HUDEP-2 (cell line): ENCODE measurements around the gene MTA3.
"Not testable (repeated sequence)": the region's sequence is repeated elsewhere in the genome, so short reads cannot be mapped to it uniquely, and the experiment has no call there.

Experiments
- DNase-seq, 76 experiments: peaks; one replicate each; lab custom pipeline; 2025; ENCODE audit not compliant: unreplicated experiment in 76 of 76; lab: John Stamatoyannopoulos, UW

MTA3 gene

DNA sequence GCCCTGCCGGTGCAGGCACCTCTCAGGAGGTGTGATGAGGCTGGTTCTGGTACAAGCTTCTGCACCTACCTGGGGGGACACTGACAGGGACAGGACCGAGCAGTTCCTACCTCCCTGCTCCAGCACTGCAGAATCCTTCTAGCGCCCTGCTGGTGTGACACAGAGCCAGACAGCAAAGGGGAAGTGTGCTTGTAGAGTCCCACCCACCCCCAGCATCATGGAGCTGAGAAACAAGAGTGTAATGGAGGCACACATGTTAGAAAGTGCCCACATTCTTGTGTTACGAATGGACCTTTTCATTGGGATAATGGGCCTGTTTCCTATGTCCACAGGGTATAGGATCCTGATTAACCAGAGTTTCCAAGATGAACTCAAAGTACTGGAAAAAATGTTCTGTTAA, 157.2 kb downstream of the MTA3 start:
- DNase-seq = no peak

DNA sequence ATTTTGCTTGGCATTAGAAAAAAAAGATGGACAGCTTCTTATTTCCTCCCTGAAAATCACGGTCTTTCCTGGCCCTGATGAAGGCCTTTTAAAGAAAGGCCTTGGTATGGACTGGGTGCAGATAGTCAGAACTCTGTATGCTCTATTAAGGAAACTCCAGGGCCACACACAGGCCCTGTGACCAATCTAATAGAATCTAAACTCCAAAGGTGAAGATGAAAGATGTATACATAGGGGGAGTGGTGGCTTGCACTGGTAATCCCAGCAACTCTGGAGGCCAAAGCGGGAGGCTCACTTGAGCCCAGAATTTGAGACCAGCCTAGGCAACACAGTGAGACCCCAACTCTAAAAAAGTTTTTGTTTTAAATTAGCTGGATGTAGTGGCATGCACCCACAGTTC, 158.2 kb downstream of the MTA3 start:
- DNase-seq = no peak

DNA sequence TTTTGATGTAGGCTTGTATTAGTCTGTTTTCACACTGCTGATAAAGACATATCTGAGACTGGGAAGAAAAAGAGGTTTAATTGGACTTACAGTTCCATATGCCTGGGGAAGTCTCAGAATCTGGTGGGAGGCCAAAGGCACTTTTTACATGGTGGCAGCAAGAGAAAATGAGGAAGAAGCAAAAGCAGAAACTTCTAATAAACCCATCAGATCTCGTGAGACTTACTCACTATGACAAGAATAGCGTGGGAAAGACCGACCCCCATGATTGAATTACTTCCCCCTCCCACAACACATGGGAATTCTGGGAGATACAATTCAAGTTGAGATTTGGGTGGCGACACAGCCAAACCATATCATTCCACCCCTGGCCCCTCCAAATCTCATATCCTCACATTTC, 162.9 kb downstream of the MTA3 start:
- not testable (repeated sequence) for DNase-seq

DNA sequence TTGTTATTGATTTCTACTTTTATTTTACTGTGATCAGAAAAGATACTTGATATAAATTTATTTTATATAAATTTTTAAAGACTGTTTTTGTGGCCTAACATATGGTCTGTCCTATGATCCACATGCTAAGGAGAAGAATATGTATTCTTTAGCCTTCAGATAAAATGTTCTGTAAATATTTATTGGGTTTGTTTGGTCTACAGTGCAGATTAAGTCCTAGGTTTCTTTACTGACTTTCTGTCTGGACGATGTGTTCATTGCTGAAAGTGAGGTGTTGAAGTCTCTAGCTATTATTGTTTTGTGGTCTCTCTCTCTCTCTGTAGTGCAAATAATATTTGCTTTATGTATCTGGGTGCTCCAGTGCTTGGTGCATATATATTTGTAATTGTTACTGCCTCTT, 165.4 kb downstream of the MTA3 start:
- DNase-seq = no peak

DNA sequence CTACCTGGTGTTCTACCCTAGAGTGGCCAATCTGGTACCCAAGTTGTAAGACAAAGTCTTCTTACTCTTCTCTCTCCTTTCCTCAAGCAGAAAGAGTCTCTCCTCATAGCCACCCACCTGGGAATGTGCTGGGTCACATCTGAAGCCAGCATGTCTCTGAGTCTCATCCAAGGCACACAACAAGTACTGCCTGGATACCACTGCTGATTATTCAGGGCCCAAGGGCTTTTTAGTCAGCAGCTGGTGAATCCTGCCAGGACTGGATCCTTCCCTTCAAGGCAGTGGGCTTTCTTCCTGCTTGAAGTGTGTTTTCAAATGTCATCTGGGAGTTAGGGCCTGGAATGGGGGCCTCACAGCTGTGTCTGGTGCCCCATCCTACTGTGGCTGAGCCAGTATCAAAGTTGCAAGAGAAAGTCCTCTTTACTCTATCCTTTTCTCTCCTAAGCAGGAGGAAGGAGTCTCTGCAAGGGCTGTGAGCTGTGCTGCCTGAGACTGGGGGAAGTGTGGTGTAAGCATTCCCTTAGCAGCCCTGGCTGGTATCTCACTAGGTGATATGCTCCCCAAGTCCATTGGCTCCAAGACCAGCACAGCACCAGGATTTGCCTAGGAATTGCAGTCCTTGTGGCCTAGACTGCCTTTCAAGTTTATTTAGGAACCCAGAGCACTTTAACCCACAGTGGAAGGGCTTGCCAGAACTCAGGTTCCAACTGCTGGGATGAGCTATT, 168.3 kb downstream of the MTA3 start:
- no peak for DNase-seq

DNA sequence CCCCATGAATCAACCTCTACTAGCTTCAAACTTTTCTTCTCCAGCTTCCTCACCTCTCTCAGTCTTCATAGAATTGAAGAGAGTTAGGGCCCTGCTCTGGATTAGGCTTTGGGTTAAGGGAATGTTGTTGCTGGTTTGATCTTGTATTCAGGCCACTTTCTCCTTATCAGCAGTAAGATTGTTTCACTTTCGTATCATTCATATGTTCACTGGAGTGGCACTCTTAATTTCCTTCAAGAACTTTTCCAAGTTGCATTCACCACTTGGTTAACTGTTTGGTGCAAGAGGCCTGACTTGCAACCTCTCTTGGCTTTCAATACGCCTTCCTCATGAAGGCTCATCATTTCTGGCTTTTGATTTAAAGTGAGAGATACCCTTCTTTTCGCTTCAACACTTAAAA, 172.7 kb downstream of the MTA3 start:
- DNase-seq = no peak

DNA sequence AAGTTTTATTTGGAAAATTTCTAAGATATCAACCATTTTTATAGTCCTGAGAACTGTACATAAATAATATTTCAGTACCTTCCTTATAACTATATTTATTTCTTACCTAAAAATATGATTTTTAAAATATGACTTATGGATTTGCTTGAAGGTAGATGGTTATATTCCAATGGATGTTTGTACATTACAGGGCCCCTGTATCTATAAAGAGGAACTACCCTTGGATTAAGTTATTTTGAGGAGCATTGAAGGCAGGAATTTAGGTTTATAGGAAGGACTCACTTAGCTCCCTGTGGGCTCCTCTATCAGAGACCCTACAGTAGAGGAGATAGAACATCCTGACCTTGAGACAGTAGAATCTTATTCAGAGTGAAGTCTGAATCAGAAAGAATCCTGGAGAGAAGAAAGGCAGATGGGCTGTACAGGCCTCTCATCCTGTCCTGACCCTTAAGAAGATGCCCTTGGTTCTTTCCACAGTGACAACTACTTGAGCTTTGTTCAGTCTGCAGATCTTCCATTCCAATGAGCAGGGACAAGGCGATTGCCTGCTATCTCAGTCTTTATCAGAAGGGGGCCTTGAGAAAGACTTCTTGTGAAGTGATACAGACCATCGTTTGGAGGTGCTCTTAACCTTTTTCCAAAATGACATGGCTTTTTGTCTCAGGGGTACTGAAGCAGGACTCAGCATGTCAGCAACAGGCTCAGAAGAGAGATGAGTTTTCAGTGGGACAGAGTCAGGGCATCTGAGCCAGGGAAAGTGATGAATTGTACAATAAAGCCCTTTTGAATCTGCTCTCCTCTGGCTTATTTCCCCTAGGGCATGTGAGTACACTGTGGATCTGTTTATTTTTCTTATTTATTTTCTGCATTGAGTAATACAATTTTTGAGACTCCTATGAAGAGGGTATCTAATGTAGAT, 174.6 kb downstream of the MTA3 start:
- DNase-seq = no peak

DNA sequence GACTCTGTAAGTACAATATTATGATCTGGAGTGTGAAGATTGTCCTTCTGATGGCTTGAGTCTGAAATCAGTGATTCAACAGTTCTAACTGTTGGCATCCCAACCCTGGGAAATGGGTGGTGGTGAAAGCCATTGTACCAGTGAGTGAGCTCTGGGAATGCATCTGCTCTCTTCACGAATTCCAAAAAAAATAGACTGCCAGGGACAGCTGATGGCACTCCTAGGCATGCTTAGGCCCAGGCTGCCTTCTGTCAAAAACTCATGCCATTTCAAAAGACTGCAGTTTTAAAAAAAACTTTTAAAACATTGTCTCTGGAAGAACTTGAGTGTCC, 175.2 kb downstream of the MTA3 start:
- DNase-seq = no peak

DNA sequence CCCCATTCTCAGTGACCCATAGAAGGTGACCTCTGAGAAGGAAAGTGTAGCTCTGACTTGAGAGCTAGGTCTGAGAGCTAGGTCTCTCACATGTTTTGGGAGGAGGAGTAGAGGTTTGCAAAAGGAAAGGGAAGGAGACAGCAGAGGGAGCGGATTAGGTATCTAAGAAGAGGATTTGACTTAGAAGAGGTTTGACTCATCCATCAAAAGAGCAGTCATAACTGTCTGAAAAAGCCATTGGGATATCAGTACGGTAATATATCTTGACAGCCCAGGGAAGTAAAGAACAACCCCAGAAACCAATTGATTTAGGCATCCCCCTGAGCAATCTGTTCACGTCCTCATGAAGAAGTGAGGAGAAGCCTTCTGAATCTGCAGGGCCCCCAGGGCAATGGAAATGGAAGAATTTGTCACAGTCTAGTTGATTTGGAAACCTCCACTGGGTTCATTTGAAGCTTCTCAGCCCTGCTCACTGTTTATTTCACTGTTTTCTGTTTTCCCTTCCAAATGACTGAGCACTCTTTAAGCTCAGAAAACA, 176.2 kb downstream of the MTA3 start:
- DNase-seq = no peak

DNA sequence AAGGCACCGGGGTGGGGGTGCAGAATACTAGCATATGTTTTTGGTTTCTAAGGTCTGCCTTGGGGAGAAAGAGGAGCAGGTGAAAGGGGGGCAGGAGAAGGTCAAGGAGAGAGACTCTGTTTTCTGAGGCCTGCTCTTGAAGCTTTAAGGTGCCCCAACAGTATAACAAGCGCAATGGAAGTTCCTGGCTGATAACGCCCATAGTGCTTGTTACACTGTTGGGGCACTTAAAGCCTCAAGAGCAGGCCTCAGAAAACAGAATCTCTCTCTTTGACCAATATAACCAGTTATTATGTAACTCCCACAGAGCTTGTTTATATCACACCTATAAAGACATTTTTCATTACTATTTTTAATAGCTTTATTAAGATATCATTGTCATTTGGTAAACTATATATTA, 179.0 kb downstream of the MTA3 start:
- DNase-seq = no peak

DNA sequence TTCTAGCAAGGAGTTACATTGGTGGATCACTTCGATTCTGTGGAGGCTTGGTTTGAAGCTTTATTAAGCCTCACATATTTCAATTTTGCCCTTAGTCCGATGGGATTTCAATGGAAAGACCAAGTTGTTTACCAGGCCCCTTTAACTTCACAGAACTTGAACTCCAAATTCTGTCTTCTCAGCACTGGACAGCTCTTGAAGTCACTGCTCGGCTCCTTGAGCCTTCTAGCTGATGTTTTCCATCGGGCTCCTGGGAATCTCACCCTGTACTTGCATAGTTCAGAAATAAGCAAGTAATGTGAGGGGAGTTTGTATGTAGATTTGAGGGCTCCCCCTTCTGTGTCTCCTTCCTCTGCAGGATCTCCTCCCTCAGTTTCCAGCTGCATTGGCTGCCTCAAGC, 180.4 kb downstream of the MTA3 start:
- no peak for DNase-seq

DNA sequence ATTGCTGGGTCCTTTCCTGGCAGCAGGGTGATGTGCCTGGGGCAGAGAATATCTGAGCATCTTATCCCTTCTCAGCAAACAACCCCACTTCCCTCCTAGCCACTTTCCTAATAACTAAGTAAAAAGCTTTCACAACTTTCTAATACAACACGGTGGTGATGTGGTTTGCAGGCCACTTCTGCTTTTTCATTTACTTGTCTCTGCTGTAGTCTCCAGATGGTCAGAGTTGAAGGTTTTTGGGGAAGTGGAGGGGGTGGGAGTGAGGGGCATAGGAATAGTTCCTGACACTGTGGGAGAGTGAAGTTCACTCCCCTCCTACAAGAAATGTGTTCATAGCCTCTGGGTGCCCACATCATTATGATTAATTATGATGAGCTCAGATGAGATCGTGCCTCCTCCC, 183.9 kb downstream of the MTA3 start:
- no peak for DNase-seq

DNA sequence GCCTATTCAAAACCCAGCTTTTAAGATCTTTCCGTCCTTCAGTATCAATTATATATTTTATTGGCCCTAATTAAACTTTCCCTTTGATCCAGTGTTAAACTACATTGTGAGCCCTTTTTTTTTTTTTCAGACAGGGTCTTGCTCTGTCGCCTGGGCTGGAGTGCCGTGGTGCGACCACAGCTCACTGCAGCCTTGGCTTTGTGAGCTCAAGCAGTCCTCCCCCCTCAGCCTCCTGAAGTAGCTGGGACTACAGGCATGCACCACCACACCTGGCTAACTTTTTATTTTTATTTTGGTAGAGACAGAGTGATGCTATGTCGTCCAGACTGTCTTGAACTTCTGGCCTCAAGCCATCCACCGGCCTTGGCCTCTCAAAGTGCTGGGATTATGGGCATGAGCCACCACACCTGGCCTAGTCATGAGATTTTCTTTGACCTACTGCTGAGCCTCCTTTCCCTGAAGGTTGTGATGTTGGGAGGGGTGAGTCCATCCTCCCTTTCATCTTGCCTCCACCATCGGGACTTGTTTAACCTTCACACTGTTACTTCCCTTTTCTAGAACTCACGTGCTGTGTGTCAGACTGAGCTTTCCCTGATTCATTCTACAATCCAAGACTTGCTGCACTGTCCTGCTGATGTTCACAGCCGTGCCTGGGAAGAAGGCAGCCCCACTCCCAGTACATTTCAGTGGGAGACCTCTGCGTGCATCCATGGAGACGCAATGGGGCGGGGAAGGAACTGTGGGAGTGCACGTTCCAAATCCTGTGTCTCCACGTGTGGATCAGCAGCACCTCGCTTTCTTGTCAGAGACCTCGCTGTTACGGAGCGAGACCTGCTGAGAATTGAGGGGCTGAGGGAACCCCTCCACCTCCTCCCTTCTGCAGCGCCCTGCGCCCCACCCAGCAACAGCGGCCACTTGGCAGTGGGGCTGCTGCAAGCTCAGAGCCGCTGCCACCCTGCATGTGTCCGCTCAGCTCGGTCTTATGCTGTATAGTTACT, 184.7 kb downstream of the MTA3 start:
- no peak for DNase-seq

DNA sequence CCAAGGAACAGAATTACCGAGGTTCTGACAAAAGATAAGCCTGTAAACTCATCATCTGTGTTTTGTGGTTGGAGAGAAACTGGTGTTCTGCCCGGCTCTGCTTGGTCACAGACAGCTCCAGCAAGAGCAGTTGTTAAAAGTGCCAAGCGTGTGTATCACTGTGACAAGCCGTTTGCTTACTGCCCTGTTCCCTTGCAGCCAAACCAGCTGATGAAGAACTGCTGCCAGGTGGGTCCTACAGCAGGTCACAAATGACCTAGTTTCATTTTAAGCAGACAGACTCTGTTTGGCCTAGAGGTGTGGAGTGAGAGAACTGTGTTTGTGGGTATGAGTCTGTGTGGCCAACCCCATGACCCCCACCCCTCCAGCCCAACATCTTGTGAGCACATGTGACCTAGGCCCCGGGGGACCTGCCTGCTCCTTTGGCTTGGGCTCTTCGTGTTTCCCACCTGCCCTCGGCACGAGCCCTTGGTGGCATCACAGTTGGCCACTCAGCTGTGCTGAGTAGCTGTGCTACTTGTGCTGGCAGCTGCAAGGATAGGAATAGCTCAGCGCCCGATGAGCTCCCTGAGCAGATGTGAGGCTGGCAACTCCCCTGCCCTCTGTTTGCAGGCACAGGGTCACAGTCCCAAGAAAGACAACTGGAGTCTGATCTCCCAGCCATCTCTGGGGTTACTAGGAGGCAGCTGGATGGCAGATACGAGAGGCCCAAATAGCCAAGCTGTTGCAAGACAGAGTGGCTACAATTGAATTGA, 185.8 kb downstream of the MTA3 start:
- no peak for DNase-seq

DNA sequence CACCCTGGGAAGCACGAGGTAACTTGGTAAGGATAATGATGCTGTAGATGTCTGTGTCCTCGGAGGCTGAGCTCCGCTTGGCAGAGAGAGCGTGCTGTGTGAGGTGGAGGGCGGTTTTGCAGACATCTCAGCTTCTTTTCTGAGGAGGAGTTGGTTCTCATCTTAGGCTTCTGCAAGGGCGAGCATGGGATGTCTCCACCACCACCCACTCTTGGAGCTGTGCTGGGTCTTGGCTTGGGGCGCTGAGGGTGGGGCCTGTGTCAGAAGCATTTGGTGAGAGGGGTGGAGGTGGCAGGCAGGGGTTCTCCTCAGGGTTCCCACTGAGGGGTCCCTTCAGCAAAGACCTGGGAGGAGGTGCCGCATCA, 186.3 kb downstream of the MTA3 start:
- no peak for DNase-seq

DNA sequence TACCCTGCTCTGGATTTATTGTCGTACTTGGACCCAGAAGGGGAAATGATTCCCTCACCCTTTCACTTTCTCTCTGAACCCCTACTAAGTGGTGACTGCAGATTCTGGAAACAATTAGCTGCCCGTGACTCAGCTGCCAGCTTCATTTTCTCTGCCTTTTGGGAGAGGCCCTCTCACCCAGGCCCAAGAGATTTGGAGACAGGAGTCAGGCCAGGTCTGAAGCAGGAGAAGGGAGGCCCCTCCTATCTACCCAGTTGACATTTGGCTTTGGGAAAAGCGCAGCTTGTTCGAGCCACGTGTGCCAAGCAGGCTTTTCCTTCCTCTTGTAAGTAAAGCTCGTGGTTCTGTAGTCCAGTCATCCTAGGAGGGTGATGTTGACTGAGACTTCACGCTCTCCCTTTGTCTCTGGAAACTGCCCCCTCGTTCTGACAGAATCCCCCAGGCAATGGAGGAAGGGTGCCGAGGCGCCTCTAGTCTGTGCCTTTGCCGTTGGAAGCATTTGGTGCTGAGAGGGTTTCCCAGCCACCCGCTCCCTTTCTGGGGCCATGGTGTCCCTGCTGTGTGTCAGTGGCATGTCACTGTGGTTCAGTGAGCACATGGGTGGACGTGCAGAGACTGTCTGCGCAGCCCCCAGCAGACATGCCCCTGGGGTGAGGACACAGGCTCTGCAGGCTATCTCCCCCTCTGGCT, 186.9 kb downstream of the MTA3 start:
- no peak for DNase-seq

DNA sequence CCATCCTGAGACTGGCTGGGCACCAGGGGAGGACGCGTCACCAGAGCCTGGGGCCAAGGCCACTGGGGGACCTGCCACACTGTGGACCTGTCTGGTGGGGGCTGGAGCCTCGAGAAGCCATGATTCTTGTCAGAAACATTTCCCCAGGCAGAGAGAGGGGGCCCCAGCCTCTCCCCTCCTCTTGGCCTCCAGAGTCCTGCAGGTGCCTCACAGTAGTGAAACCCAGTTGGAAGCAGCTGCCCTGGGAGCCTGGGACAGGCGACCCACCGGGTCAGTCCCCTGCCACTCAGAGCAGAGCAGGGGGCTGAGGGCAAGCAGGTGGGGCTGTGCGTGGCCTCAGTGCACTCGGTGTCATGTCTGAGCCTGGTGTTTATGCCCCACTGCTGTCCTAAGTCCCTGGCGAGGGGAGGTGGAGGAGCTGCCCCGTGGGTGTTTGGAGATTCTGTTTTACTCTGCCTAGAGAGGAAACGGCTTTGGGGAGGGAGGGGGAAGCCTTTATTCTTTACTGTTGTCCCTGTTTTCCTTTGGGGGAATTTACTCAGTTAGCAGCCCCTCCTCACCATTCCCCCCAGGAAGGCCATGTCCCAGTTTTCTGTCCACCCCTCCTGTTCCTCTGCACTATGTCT, 187.8 kb downstream of the MTA3 start:
- no peak for DNase-seq

DNA sequence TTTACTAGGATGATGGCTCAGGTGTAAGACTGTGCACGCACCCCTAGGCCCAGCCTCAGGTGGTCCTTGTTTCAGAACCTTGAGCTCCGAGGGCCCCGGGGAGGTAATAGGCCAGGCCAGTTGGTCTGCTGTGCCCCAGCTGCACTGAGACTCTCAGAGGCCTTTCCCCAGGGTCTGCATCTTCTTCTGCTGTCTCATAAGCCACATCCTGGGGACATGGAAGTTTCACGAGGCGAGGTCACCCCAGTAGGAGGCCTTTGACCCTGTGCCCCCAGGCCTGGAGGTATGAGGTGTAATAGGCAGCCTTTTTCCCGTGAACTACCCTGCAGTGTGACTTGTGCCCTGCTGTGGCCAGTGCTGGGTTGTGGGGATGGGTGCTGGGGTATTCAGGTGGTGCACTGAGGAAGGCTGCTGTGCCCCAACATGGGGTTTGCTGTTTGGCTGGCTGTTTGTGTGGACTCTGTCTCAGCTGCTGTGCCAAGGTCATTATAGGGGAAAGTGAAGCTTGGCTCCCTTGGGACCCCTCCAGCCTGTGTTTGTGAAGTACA, 188.6 kb downstream of the MTA3 start:
- DNase-seq = no peak
